Measurements from ENCODE around the gene CACNA1D. TPM values are rescaled to one million over a fixed set of nuclear protein-coding genes. Genes with fewer than 3 reads are reported as not detected.
A peak's percentile ranks its signal among the peaks of the same experiment; 100 is the strongest.

Gene CACNA1D
- total RNA-seq, 1 donor from 2014 or later = 2.8 TPM

DNA sequence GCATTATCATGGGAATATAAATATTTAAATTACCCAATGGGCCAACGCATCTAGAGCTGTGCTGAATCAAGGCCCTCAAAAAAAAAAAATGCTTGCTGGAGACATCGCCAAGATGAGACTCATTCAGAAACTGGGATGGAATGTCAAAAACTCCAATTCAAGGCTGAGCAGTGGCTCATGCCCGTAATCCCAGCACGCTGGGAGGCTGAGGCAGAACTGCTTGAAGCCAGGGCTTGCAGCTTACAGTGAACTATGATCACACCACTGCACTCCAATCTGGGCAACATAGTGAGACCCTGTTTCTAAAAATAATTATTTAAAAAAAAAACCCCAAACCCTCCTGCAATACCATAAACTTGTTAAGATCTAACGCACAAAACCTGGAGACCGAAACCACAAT is 3.1 kb upstream of the CACNA1D start:
- DNase-seq (ENCODE audit: low spot score in 2 of 2, unreplicated experiment in 2 of 2) = no peak
- Mint-ChIP-seq H3K27ac (no peak overlapping the region), H3K9me3 (no peaks in the 10 kb centered on the region), H3K4me3 (no peak overlapping the region), H3K27me3 (ENCODE audit: low read depth) (peaks cover 30% of the 10 kb centered on the region), H3K4me1 (peaks cover 22% of the 10 kb centered on the region), H3K36me3 (no peaks in the 10 kb centered on the region)
- TF ChIP-seq CTCF (IDR thresholded peaks at IDR 0.05; ENCODE audit: unreplicated experiment) = no peak

- H3K4me1 Mint-ChIP-seq = peaks cover 35% of the 10 kb centered on the region
- H3K4me3 Mint-ChIP-seq = peak overlapping the region; percentile 61
- no peaks in the 10 kb centered on the region for H3K9me3 Mint-ChIP-seq
- H3K27me3 Mint-ChIP-seq (ENCODE audit: low read depth) = peaks cover 42% of the 10 kb centered on the region
- H3K36me3 Mint-ChIP-seq = no peaks in the 10 kb centered on the region
- TF ChIP-seq CTCF (IDR thresholded peaks at IDR 0.05; ENCODE audit: unreplicated experiment) = no peak
- no peak for DNase-seq (ENCODE audit: low spot score in 2 of 2, unreplicated experiment in 2 of 2)
- H3K27ac Mint-ChIP-seq = no peak overlapping the region
Observed at GRCh38 chr3:53493595-53493962, 832 bp upstream of the CACNA1D start.

GRCh38 chr3:53495146-53495519 is 722 bp downstream of the CACNA1D start:
- H3K36me3 Mint-ChIP-seq = no peaks in the 10 kb centered on the region
- H3K9me3 Mint-ChIP-seq = no peaks in the 10 kb centered on the region
- no peak overlapping the region for H3K27ac Mint-ChIP-seq
- H3K4me3 Mint-ChIP-seq = peak overlapping the region; percentile 66
- no peak for DNase-seq (ENCODE audit: low spot score in 2 of 2, unreplicated experiment in 2 of 2)
- peaks cover 42% of the 10 kb centered on the region for H3K27me3 Mint-ChIP-seq (ENCODE audit: low read depth)
- H3K4me1 Mint-ChIP-seq = peaks cover 38% of the 10 kb centered on the region
- no peak for TF ChIP-seq CTCF (IDR thresholded peaks at IDR 0.05; ENCODE audit: unreplicated experiment)

DNA sequence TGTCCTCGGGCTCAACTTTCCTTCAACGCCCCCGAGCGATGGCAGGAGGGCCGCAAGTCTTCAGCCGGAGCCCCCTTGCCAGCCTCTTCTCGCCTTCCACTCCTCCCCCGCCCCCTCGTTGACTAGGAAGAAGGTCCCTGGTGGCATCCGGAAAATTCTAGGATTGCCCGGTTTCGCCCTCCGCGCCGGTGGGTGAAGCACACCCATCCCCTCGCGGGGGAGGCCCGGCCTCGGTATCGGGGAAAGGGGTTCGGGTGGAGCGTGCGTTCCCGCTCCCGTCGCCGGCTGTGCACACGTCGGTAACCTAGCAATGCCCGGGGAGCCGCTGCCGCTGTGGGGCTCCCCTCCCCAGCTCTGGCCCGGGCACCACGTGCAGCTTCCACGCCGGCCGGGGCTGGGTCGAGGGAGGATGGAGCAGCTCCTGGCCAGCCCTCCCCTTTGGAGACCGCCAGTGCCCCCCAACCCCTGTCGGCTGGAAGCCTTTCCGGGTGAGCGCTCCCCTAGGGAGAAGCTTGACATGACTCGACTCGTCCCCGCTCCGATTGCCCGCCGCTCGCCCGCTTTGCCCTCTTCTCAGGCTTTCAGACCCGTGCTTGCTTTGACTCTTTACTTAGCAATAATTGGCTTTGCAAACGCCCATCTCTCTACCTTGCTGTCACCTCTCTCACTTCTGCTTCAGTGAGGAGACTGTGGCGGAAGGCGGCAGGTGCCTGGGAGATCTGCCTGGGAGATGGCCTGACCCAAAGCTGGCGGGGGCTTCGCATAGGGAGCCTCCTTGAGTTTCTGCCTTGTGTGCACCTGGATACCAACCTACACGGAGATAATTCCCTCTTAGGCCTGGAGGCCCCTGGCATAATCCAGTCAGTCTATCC is 1.3 kb downstream of the CACNA1D start:
- H3K27ac Mint-ChIP-seq = no peak overlapping the region
- no peak for TF ChIP-seq CTCF (IDR thresholded peaks at IDR 0.05; ENCODE audit: unreplicated experiment)
- H3K27me3 Mint-ChIP-seq (ENCODE audit: low read depth) = peaks cover 42% of the 10 kb centered on the region
- no peaks in the 10 kb centered on the region for H3K36me3 Mint-ChIP-seq
- DNase-seq (ENCODE audit: low spot score in 2 of 2, unreplicated experiment in 2 of 2) = peak in 1 of 2 experiments; percentile 45
- no peaks in the 10 kb centered on the region for H3K9me3 Mint-ChIP-seq
- peak overlapping the region; percentile 66 for H3K4me3 Mint-ChIP-seq
- peaks cover 35% of the 10 kb centered on the region for H3K4me1 Mint-ChIP-seq

DNA sequence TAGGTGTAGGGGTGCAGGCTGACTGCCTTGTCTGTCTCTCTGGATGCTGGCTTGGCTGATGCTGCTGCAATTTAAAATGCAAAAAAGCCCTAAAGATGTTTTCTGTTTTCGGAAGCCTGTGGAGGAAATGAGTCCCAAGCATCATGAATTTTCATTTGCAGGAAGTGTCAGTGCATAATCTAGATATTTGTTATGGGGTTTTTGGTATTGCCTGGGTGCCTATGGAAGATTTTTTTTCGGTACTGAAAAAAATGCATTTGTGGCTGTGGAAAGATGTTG is 1.9 kb downstream of the CACNA1D start:
- H3K4me1 Mint-ChIP-seq = peaks cover 41% of the 10 kb centered on the region
- H3K4me3 Mint-ChIP-seq = peak overlapping the region; percentile 66

More for the DNA sequence above, 1.9 kb downstream of the CACNA1D start:
- H3K27me3 Mint-ChIP-seq (ENCODE audit: low read depth) = peaks cover 42% of the 10 kb centered on the region
- no peak overlapping the region for H3K27ac Mint-ChIP-seq
- H3K9me3 Mint-ChIP-seq = no peaks in the 10 kb centered on the region
- no peak for DNase-seq (ENCODE audit: low spot score in 2 of 2, unreplicated experiment in 2 of 2)
- no peaks in the 10 kb centered on the region for H3K36me3 Mint-ChIP-seq
- TF ChIP-seq CTCF (IDR thresholded peaks at IDR 0.05; ENCODE audit: unreplicated experiment) = no peak
